GM12874 (cell line): ENCODE data around the gene PCCA.

Source experiments
- TF ChIP-seq, protein P1 (sequence below): IDR thresholded peaks from 2 replicates; pipeline ENCODE4 v1.5.1; 2011; ENCODE audit warnings: low read depth, mild to moderate bottlenecking, control low read depth, low read length, moderate library complexity; ENCODE audit not compliant: insufficient read depth

The PCCA gene

DNA sequence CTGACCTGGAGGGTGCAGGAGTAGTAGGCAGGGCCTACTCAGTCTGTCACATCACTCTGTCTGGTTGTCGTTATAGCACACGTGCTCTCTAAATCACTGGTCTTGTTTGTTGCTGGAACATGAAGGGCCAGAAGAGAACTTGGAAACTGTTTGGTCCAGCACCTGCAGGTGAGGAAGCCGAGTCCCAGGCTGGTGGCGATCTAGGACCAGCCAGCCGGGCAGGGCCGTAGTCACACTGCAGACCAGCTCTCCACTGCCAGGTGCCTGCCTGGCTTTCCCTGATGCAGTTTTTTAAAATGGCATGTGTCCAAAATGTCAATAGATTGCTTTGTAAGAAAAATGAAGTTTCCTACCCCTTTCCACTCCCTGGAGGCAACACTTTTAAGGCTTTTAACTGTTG, 446.0 kb downstream of the PCCA start:
- TF ChIP-seq, protein P1, sequence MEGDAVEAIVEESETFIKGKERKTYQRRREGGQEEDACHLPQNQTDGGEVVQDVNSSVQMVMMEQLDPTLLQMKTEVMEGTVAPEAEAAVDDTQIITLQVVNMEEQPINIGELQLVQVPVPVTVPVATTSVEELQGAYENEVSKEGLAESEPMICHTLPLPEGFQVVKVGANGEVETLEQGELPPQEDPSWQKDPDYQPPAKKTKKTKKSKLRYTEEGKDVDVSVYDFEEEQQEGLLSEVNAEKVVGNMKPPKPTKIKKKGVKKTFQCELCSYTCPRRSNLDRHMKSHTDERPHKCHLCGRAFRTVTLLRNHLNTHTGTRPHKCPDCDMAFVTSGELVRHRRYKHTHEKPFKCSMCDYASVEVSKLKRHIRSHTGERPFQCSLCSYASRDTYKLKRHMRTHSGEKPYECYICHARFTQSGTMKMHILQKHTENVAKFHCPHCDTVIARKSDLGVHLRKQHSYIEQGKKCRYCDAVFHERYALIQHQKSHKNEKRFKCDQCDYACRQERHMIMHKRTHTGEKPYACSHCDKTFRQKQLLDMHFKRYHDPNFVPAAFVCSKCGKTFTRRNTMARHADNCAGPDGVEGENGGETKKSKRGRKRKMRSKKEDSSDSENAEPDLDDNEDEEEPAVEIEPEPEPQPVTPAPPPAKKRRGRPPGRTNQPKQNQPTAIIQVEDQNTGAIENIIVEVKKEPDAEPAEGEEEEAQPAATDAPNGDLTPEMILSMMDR, result no peak

DNA sequence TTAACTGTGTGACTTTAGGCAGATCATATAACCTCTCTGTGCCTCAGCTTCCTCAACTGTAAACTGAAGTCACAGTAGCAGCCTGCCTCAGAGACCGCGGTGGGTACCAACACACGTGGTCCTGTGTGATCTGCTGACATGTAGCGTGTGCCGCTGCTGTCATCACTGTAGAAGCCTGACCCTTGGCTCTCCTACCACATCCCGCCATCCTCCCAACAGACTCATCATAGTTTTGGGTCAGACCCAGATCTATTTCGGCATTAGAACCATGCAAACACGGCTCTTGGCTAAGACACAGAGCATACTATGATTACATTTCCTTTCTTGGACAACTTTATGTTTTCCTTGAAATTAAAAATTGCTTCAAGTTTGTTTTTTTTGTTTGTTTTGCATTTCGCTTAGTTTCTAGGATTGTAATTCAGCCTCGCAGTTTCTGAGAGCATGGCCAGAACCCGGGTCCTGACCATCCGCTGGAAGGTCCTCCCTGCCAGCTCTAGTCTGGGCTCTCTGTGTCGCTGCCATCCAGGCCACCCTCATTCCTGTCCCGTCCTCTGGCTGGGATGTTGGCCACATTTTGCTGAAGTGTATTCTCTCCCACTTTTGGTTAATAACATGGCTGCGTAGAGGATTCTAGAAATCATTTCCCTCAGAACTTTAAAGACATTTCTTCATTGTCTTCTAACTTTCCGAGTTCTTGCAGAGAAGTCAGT, 446.7 kb downstream of the PCCA start:
- TF ChIP-seq, protein P1, result no peak

DNA sequence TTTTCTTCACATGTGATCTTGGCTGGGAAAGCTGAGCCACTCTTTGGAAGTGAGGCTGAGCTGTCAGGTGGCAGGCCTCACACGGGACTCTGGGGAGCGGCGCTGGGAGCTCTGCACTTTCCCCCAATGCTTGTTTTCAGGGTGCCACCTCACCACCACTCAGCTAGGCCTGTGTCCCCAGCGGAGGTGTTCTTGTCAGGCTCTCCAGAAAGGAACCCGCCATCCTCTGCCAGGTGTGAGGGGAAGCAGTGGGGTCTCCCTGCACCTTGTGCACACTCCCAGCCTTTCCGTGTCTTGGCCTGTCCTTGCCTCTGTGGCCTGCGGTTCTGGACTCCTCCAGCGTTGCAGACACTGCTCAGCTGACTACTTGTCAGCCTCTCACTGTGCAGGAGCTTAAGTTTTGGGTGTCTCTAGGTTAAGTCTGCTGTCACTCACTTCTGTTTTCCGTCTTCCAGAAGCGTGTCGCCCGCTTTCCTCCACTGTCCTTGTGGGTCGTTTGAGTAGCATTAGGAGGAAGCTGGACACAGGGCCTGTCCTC, 447.8 kb downstream of the PCCA start:
- TF ChIP-seq, protein P1, result no peak

DNA sequence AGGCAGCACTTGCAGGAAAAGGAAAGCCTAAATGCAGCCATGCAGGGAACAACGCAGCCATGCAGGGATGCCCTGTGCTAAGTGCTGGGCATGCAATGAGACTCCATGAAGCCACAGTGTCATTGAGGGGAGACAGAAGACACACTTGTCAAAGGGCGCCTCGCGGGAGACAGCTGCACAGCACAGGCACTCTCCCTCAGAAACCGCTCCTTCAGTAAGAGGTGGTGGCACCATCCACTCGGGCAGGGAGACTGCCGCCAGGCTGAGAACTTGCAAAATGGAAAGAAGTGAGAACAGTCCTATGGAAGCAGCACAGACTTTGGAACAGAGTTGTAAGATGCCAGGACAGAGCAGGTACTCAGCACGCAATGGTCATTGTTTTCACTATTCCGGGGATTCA, 448.6 kb downstream of the PCCA start:
- TF ChIP-seq, protein P1, result no peak

DNA sequence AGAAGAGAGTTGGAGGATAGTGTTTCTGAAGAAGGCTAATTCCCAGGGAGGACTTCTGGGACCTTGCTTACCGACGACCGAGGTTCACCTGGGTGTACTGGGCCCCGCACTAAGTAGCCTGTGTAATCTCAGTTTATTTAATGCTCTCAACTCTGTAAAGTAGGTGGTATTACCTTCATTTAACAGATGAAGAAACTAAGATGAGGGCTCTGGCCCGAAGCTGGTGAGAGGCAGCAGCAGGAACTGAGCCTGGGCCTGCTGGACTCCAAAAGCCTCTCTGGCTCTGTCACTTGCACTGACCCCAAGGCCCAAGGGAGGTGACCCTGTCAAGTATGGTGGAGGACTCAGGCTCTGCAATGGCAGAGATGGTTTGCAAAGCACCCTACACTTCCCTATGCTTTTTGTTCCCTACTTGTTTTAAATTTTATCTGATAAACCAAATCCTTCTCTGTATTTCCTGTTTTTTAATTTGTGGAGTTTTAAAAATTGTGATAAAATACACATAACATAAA, 449.1 kb downstream of the PCCA start:
- TF ChIP-seq, protein P1, result no peak

DNA sequence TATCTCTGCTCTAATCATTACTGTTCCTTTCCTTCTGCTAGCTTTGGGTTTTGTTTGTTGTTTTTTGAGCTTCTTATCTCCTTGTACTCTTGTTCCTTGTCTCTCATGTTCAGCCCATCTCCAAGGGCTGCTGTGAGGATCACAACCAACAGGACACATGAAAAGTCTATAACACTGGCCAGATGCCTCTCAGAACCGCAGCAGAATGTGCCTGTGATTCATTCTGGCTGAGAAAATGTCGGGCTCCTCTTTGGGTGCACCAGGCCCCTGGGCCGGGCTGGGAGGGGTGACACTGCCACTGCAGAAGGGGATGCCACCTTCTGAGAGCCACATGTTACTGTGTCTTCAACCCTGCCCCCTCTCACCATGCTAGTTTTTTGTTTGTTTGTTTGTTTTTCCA, 451.7 kb downstream of the PCCA start:
- TF ChIP-seq, protein P1, result no peak

DNA sequence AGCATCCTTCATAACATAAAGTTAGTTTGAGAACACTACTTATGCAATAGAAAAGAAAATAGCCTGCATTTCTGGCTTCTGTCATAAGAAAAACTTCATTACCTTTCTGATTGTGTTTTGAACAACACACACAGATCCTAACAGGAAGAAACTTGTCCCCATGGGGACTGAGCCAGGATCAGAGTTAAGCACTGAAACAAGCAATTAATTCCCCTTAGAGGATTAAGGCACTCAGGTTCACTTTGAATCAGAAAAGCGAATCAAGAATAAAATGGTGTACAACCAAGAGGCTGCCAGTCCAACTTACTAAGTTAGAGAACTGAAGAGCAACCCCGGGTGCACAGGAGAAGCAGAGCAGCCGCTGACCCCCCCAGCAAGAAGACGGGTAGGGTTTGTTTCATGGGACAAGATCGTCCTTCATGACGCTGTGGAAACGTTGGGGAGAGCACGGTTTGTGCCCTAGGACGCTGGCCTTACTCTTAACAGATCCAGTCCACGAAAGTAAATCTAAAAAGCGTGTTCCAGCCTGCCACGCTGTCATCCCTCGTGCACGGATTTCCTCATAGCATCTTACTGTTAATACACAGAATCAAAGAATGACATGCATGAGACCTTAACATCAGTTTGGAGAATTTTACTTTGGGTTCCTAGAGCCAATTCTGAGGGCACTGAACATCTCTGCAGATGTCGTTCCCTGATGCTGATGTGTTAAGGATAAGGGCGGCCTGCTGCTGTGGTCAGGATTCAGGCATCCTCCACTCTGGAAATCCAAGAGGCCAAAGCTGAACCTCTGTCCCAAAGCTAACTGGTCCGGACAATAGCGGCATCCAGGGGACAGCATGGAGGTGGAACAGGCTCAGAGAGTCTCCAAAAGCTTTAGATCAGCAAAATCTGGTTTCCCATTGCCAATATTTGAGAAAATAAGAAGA, 453.3 kb downstream of the PCCA start:
- TF ChIP-seq, protein P1, result no peak
